Parathyroid adenoma (tissue), 2 donors: ENCODE measurements around the gene BMPER.

ENCODE experiments used
- H2AFZ ChIP-seq: fragments of 300-600 bp; sonication (generic); one replicate; pipeline ENCODE4 v1.7.0; 2017; ENCODE audit warnings: antibody characterized with exemption, mild to moderate bottlenecking
- H3K27ac ChIP-seq: fragments of 300-600 bp; sonication (generic); one replicate; pipeline ENCODE4 v1.7.0; 2017
- H3K27me3 ChIP-seq: fragments of 300-600 bp; sonication (generic); one replicate; pipeline ENCODE4 v1.7.0; 2017; ENCODE audit warnings: low read length; ENCODE audit not compliant: control insufficient read depth, insufficient read depth
- H3K36me3 ChIP-seq: fragments of 300-600 bp; sonication (generic); one replicate; pipeline ENCODE4 v1.7.0; 2017; ENCODE audit warnings: low read length; ENCODE audit not compliant: control insufficient read depth, insufficient read depth
- H3K4me1 ChIP-seq: fragments of 300-600 bp; sonication (generic); one replicate; pipeline ENCODE4 v1.7.0; 2017; ENCODE audit warnings: control low read depth
- H3K4me2 ChIP-seq: fragments of 300-600 bp; sonication (generic); one replicate; pipeline ENCODE4 v1.7.0; 2017; ENCODE audit warnings: low read length
- H3K4me3 ChIP-seq: fragments of 300-600 bp; sonication (generic); one replicate; pipeline ENCODE4 v1.7.0; 2017; ENCODE audit warnings: low read depth, low read length
- H3K79me2 ChIP-seq: fragments of 300-600 bp; sonication (generic); one replicate; pipeline ENCODE4 v1.7.0; 2017; ENCODE audit warnings: control low read depth
- H3K9ac ChIP-seq: fragments of 300-600 bp; sonication (generic); one replicate; pipeline ENCODE4 v1.7.0; 2017; ENCODE audit warnings: mild to moderate bottlenecking
- H3K9me3 ChIP-seq: fragments of 300-600 bp; sonication (generic); one replicate; pipeline ENCODE4 v1.7.0; 2017; ENCODE audit warnings: low read length; ENCODE audit not compliant: control insufficient read depth
- CTCF ChIP-seq: fragments of 300-600 bp; sonication (generic); IDR thresholded peaks from one replicate; pipeline ENCODE4 v1.7.0; 2017; ENCODE audit warnings: antibody characterized with exemption, mild to moderate bottlenecking
- donor health status: primary hyperparathyroidism.

BMPER gene

GRCh38 chr7:34044734-34045353 is 139.5 kb downstream of the BMPER start:
- H3K4me3 ChIP-seq: no peak overlapping the region
- H3K36me3 ChIP-seq: no peaks in the 10 kb centered on the region
- no peak overlapping the region for H3K9ac ChIP-seq
- no peak overlapping the region for H3K4me2 ChIP-seq
- no peaks in the 10 kb centered on the region for H3K27me3 ChIP-seq
- H2AFZ ChIP-seq: no peak overlapping the region
- no peaks in the 10 kb centered on the region for H3K9me3 ChIP-seq
- no peak overlapping the region for H3K27ac ChIP-seq
- H3K4me1 ChIP-seq: no peaks in the 10 kb centered on the region
- H3K79me2 ChIP-seq: no peaks in the 10 kb centered on the region
- no peak for TF ChIP-seq CTCF

GRCh38 chr7:34048445-34048844 is 143.1 kb downstream of the BMPER start:
- H3K27ac ChIP-seq: no peak overlapping the region

GRCh38 chr7:34054075-34054474 is 148.7 kb downstream of the BMPER start:
- TF ChIP-seq CTCF: no peak
- H2AFZ ChIP-seq: no peak overlapping the region
- H3K27ac ChIP-seq: no peak overlapping the region
- no peak overlapping the region for H3K4me3 ChIP-seq
- no peaks in the 10 kb centered on the region for H3K27me3 ChIP-seq
- peaks cover 5% of the 10 kb centered on the region for H3K4me1 ChIP-seq
- H3K79me2 ChIP-seq: no peaks in the 10 kb centered on the region
- no peak overlapping the region for H3K4me2 ChIP-seq
- H3K9me3 ChIP-seq: no peaks in the 10 kb centered on the region
- no peak overlapping the region for H3K9ac ChIP-seq
- no peaks in the 10 kb centered on the region for H3K36me3 ChIP-seq

More at GRCh38 chr7:34048445-34048844, 143.1 kb downstream of the BMPER start:
- no peak overlapping the region for H2AFZ ChIP-seq
- no peaks in the 10 kb centered on the region for H3K79me2 ChIP-seq
- no peak overlapping the region for H3K9ac ChIP-seq
- TF ChIP-seq CTCF: no peak
- no peaks in the 10 kb centered on the region for H3K9me3 ChIP-seq
- no peaks in the 10 kb centered on the region for H3K27me3 ChIP-seq
- no peak overlapping the region for H3K4me3 ChIP-seq
- H3K4me1 ChIP-seq: no peaks in the 10 kb centered on the region
- H3K36me3 ChIP-seq: no peaks in the 10 kb centered on the region
- H3K4me2 ChIP-seq: no peak overlapping the region

- H3K4me1 ChIP-seq: peaks cover 8% of the 10 kb centered on the region
- no peak overlapping the region for H3K4me3 ChIP-seq
- TF ChIP-seq CTCF: no peak
- H3K27ac ChIP-seq: no peak overlapping the region
- no peaks in the 10 kb centered on the region for H3K36me3 ChIP-seq
- no peaks in the 10 kb centered on the region for H3K27me3 ChIP-seq
- H3K4me2 ChIP-seq: no peak overlapping the region
- H3K79me2 ChIP-seq: no peaks in the 10 kb centered on the region
- H2AFZ ChIP-seq: peak overlapping the region; percentile 11
- H3K9me3 ChIP-seq: no peaks in the 10 kb centered on the region
- no peak overlapping the region for H3K9ac ChIP-seq
These were observed 151.8 kb downstream of the BMPER start for GRCh38 chr7:34057136-34057535.

- Histone ChIP-seq H3K27ac (no peak overlapping the region), H3K9me3 (no peaks in the 10 kb centered on the region), H3K9ac (no peak overlapping the region), H3K4me2 (no peak overlapping the region), H3K79me2 (no peaks in the 10 kb centered on the region), H3K4me1 (peaks cover 8% of the 10 kb centered on the region), H3K36me3 (no peaks in the 10 kb centered on the region), H2AFZ (no peak overlapping the region), H3K4me3 (no peak overlapping the region), H3K27me3 (no peaks in the 10 kb centered on the region)
- no peak for TF ChIP-seq CTCF
These were observed 152.6 kb downstream of the BMPER start for GRCh38 chr7:34057956-34058355.
